ENCODE results near the gene CEACAM16.

CEACAM16 gene

DNA sequence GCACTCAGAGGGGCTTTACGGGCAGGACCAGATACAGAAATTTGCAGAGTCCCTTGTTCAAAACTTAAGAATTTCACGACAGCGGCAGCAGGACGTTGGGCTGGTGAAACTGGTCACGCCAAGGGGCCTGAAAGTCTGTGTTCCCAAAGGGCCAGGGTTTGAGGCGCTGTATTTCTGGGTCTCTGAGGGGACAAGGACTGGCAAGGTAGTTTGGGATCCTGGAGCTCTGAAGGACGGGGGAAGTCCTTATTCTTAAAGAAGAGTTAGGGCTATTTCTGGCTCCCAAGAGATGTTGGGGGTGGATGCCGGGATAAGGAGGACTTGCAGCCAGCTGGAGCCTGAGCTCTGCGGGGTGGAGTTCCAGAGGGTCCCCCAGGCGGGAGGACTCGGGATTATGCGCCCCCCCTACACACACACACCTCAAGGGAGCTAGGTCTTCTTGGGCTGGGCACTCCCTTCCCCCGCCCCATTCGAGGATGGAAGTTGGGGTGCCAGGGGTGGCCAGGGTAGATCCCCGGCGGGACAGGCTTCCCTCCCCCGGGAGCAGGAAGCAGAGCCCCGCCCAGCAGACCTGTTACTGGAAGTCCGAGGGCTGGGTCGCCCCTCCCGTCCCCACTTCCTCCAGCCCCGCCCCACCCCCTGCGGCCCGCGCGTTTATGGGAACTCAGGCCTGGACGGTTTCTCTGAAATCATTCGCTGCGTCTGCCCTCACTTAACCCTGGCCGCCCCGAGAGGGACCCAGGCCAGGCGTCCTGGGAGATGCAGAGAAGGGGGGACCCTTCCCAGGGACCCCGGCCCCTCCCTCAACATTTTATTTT lies 55.2 kb downstream of the CEACAM16 start:
- peak overlapping the region; percentile 100 for H3K9ac ChIP-seq (ENCODE audit: low read length)

DNA sequence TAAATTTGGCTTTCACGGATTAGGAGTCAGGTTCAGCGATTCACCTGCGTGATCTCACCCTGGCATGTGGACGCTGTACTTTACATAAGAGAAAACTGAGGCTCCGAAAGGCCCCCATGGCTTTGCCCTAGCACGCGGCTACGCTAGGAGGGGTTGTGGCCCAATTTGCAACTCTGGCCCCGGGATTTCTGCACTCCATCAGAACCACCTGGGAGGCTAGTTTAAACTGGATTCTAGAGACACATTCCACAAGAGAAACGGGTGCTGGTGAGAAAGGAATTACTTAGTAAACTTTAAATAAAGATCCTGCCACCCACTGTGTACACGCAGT lies 55.8 kb downstream of the CEACAM16 start:
- H3K4me2 ChIP-seq (ENCODE audit: low read length): peak overlapping the region; percentile 100
- H3K27me3 ChIP-seq (ENCODE audit: low read depth, low read length): no peaks in the 10 kb centered on the region
- H3K4me1 ChIP-seq (ENCODE audit: low read length): peaks cover 57% of the 10 kb centered on the region
- peak overlapping the region; percentile 97 for H3K27ac ChIP-seq (ENCODE audit: low read length)
- peaks cover 58% of the 10 kb centered on the region for H3K79me2 ChIP-seq (ENCODE audit: low read length)
- H4K20me1 ChIP-seq (ENCODE audit: insufficient read depth, low read length): peaks cover 13% of the 10 kb centered on the region
- peak overlapping the region; percentile 100 for H3K9ac ChIP-seq (ENCODE audit: low read length)
- peak overlapping the region; percentile 91 for H3K4me3 ChIP-seq (ENCODE audit: low read length)
- H3K36me3 ChIP-seq (replicated peaks; ENCODE audit: low read depth, low read length): peaks cover 79% of the 10 kb centered on the region
- H2AFZ ChIP-seq (ENCODE audit: low read depth, low read length): no peak overlapping the region
- no peaks in the 10 kb centered on the region for H3K9me3 ChIP-seq (ENCODE audit: insufficient read depth, low read length)
- TF ChIP-seq EZH2phosphoT487 (IDR thresholded peaks at IDR 0.05; ENCODE audit: low read depth): no peak
- TF ChIP-seq, protein P1, sequence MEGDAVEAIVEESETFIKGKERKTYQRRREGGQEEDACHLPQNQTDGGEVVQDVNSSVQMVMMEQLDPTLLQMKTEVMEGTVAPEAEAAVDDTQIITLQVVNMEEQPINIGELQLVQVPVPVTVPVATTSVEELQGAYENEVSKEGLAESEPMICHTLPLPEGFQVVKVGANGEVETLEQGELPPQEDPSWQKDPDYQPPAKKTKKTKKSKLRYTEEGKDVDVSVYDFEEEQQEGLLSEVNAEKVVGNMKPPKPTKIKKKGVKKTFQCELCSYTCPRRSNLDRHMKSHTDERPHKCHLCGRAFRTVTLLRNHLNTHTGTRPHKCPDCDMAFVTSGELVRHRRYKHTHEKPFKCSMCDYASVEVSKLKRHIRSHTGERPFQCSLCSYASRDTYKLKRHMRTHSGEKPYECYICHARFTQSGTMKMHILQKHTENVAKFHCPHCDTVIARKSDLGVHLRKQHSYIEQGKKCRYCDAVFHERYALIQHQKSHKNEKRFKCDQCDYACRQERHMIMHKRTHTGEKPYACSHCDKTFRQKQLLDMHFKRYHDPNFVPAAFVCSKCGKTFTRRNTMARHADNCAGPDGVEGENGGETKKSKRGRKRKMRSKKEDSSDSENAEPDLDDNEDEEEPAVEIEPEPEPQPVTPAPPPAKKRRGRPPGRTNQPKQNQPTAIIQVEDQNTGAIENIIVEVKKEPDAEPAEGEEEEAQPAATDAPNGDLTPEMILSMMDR (IDR thresholded peaks at IDR 0.05; ENCODE audit: low read depth, low read length): no peak

More for the DNA sequence above, 55.2 kb downstream of the CEACAM16 start:
- peaks cover 78% of the 10 kb centered on the region for H3K36me3 ChIP-seq (replicated peaks; ENCODE audit: low read depth, low read length)
- TF ChIP-seq, protein P1 (IDR thresholded peaks at IDR 0.05; ENCODE audit: low read depth, low read length): no peak
- no peak for TF ChIP-seq EZH2phosphoT487 (IDR thresholded peaks at IDR 0.05; ENCODE audit: low read depth)
- peak overlapping the region; percentile 97 for H3K27ac ChIP-seq (ENCODE audit: low read length)
- H3K4me3 ChIP-seq (ENCODE audit: low read length): peak overlapping the region; percentile 91
- no peaks in the 10 kb centered on the region for H3K9me3 ChIP-seq (ENCODE audit: insufficient read depth, low read length)
- no peaks in the 10 kb centered on the region for H3K27me3 ChIP-seq (ENCODE audit: low read depth, low read length)
- peak overlapping the region; percentile 100 for H3K4me2 ChIP-seq (ENCODE audit: low read length)
- no peak overlapping the region for H2AFZ ChIP-seq (ENCODE audit: low read depth, low read length)
- peaks cover 9% of the 10 kb centered on the region; the same call in 1 of the 2 replicates for H4K20me1 ChIP-seq (ENCODE audit: insufficient read depth, low read length)
- peaks cover 60% of the 10 kb centered on the region for H3K4me1 ChIP-seq (ENCODE audit: low read length)
- peaks cover 63% of the 10 kb centered on the region for H3K79me2 ChIP-seq (ENCODE audit: low read length)

DNA sequence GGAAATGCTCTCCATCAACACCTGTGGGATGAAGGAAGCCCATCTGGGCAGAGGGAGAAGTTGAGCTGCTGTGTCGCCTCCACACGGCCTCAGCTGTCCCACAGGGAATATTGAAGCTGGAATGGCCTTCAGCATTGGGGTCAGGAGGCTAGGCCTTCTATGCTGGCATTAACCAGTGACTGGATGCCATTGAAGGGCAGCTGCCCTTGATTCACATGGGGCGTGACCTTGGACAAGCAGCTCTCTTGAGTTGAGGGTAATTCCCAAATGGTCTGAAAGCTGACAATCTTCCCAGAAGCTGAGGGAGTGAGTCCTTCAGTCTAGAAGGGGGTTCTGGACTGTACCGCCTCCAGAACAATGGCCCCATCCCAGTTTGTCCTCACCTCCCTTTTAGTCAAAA lies 56.3 kb downstream of the CEACAM16 start:
- no peak for TF ChIP-seq EZH2phosphoT487 (IDR thresholded peaks at IDR 0.05; ENCODE audit: low read depth)
- TF ChIP-seq, protein P1 (IDR thresholded peaks at IDR 0.05; ENCODE audit: low read depth, low read length): no peak
- no peak overlapping the region for H2AFZ ChIP-seq (ENCODE audit: low read depth, low read length)
- H3K36me3 ChIP-seq (replicated peaks; ENCODE audit: low read depth, low read length): peaks cover 79% of the 10 kb centered on the region
- peak overlapping the region; percentile 100 for H3K4me2 ChIP-seq (ENCODE audit: low read length)
- no peaks in the 10 kb centered on the region for H3K27me3 ChIP-seq (ENCODE audit: low read depth, low read length)
- no peaks in the 10 kb centered on the region for H3K9me3 ChIP-seq (ENCODE audit: insufficient read depth, low read length)
- peaks cover 51% of the 10 kb centered on the region for H3K4me1 ChIP-seq (ENCODE audit: low read length)
- H3K9ac ChIP-seq (ENCODE audit: low read length): peak overlapping the region; percentile 100
- H3K79me2 ChIP-seq (ENCODE audit: low read length): peaks cover 53% of the 10 kb centered on the region
- peak overlapping the region; percentile 97 for H3K27ac ChIP-seq (ENCODE audit: low read length)
- peak overlapping the region; percentile 91 for H3K4me3 ChIP-seq (ENCODE audit: low read length)
- peaks cover 17% of the 10 kb centered on the region for H4K20me1 ChIP-seq (ENCODE audit: insufficient read depth, low read length)

DNA sequence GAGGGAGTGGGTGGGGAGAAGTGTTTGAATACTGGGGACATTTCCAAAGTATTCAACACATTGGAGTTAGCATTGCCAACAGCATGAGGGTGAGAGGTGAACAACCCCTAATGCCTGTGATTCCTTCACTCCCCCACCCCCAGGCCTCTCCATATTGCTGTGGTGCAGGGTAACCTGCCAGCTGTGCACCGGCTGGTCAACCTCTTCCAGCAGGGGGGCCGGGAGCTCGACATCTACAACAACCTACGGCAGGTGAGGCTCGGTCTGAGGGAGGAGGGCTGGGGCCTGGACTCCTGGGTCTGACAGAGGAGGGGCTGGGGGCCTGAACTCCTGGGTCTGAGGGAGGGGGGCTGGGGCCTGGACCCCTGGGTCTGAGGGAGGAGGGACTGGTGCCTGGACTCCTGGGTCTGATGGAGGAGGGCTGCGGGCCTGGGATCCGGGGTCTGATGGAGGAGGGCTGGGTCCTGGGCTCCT lies 57.2 kb downstream of the CEACAM16 start:
- no peak overlapping the region for H3K9ac ChIP-seq (ENCODE audit: low read length)
- peaks cover 76% of the 10 kb centered on the region for H3K36me3 ChIP-seq (replicated peaks; ENCODE audit: low read depth, low read length)
- H3K27ac ChIP-seq (ENCODE audit: low read length): peak overlapping the region; percentile 97; the same call in 1 of the 2 replicates

More for the DNA sequence above, 57.2 kb downstream of the CEACAM16 start:
- H3K27me3 ChIP-seq (ENCODE audit: low read depth, low read length): no peaks in the 10 kb centered on the region
- peaks cover 44% of the 10 kb centered on the region for H3K79me2 ChIP-seq (ENCODE audit: low read length)
- H4K20me1 ChIP-seq (ENCODE audit: insufficient read depth, low read length): peaks cover 17% of the 10 kb centered on the region
- peaks cover 42% of the 10 kb centered on the region for H3K4me1 ChIP-seq (ENCODE audit: low read length)
- no peaks in the 10 kb centered on the region for H3K9me3 ChIP-seq (ENCODE audit: insufficient read depth, low read length)
- TF ChIP-seq, protein P1 (IDR thresholded peaks at IDR 0.05; ENCODE audit: low read depth, low read length): no peak
- no peak for TF ChIP-seq EZH2phosphoT487 (IDR thresholded peaks at IDR 0.05; ENCODE audit: low read depth)
- H3K4me3 ChIP-seq (ENCODE audit: low read length): no peak overlapping the region
- no peak overlapping the region for H2AFZ ChIP-seq (ENCODE audit: low read depth, low read length)
- H3K4me2 ChIP-seq (ENCODE audit: low read length): no peak overlapping the region
